Spleen (tissue), 11 donors: Measurements from ENCODE around the gene CD8A. TPM values are rescaled to one million over a fixed set of nuclear protein-coding genes. Genes with fewer than 3 reads are reported as not detected.
"Not testable (repeated sequence)": the region's sequence is repeated elsewhere in the genome, so short reads cannot be mapped to it uniquely, and the experiment has no call there.

Experiments used
- DNase-seq: peaks from one replicate; pipeline ENCODE4 v3.0.0-alpha.2; 2020
- H3K27ac ChIP-seq, 8 donors: fragments of 200-600 bp; sonication (generic) in 7 of 8; 1 replicate in 4 of 8; 2 replicates in 4 of 8; pipeline versions ENCODE4 v1.5.0 to v1.8.0; 2016 to 2021; ENCODE audit warnings: inconsistent platforms in 4 of 8, mild to moderate bottlenecking in 4 of 8, moderate library complexity in 1 of 8
- H3K27me3 ChIP-seq, 7 donors: fragments of 200-600 bp; sonication (generic) in 6 of 7; replicated peaks in 1 of 7; 1 replicate in 4 of 7; 2 replicates in 3 of 7; pipeline versions ENCODE4 v1.5.0 to v1.8.0; 2016 to 2021; ENCODE audit warnings: inconsistent platforms in 3 of 7, mild to moderate bottlenecking in 1 of 7
- H3K36me3 ChIP-seq, 6 donors: fragments of 200-600 bp; sonication (generic) in 5 of 6; 1 replicate in 4 of 6; 2 replicates in 2 of 6; pipeline versions ENCODE4 v1.5.0 to v1.8.0; 2016 to 2021; ENCODE audit warnings: inconsistent platforms in 2 of 6
- H3K4me1 ChIP-seq, 6 donors: fragments of 200-600 bp; sonication (generic) in 5 of 6; 1 replicate in 3 of 6; 2 replicates in 3 of 6; pipeline versions ENCODE4 v1.5.0 to v1.8.0; 2016 to 2021; ENCODE audit warnings: inconsistent platforms in 3 of 6
- H3K4me3 ChIP-seq, 8 donors: fragments of 200-600 bp; sonication (generic) in 7 of 8; 1 replicate in 4 of 8; 2 replicates in 4 of 8; pipeline versions ENCODE4 v1.5.0 to v1.8.0; 2016 to 2021; ENCODE audit warnings: inconsistent platforms in 4 of 8, mild to moderate bottlenecking in 4 of 8, moderate library complexity in 2 of 8
- H3K9me3 ChIP-seq, 8 donors: fragments of 200-600 bp; sonication (generic) in 7 of 8; 1 replicate in 4 of 8; 2 replicates in 4 of 8; pipeline versions ENCODE4 v1.5.0 to v1.8.0; 2016 to 2021; ENCODE audit warnings: inconsistent platforms in 4 of 8
- WGBS, 5 donors: extraction: QIAGEN DNeasy Blood & Tissue Kit in 3 of 5; methylation state at CpG; one replicate each; pipeline versions ENCODE4 v1.1.5 to v1.1.7; 2013 to 2018; 5-methylcytosine and 5-hydroxymethylcytosine counted together
- intact Hi-C: fragments of 100-400 bp; cut with DNase I; formaldehyde crosslinking; loops from one replicate; pipeline ENCODE4 v1.15.0; 2023; ENCODE audit warnings: low total_unique reads
- polyA plus RNA-seq, 3 donors: library from polyadenylated mRNA; stranded (reverse); fragments of 200-250 nt; gene quantifications; one replicate each; pipeline ENCODE4 v1.2.1, GENCODE V29; 2013
- total RNA-seq, 7 donors: library from RNA; depleted of rRNA in 3 of 7; stranded (reverse); fragments of >200 nt in 3 of 7; fragmentation: NEBNext Ultra II Directional in 4 of 7; extraction: Animal tissue kit (Norgen Biotek cat#: 25700) in 4 of 7; gene quantifications; one replicate each; pipeline versions ENCODE4 v1.1.0 to v1.2.1, GENCODE V29; 2016 to 2021
- donor health status: healthy with polysubstance abuse.
- donor health status: DM: no; HTN: no; CAD: no; lungs with moderate emphysema.
- donor health status: DM: no; HTN: no; CAD: no.
- donor health status: Bipolar disorder and iron deficiency.
- donor health status: healthy.
- donor health status: DM: no; HTN: no; CAD: no.
- donor health status: DM: yes; HTN: yes; CAD: no.

The CD8A gene
- total and polyA plus RNA-seq, 10 donors: 14.2 to 182 (median 95.8) TPM

GRCh38 chr2:86739485-86739884 lies 51.2 kb downstream of the CD8A start:
- H3K27ac ChIP-seq, H3K4me3 ChIP-seq, intact Hi-C loops, DNase-seq, H3K4me1 ChIP-seq, H3K27me3 ChIP-seq, H3K9me3 ChIP-seq: not testable (repeated sequence)
- peaks cover 0 to 17% (median 8%) of the 10 kb centered on the region in 6 donors for H3K36me3 ChIP-seq

- H3K27ac ChIP-seq, H3K27me3 ChIP-seq, intact Hi-C loops, H3K36me3 ChIP-seq, DNase-seq, H3K4me3 ChIP-seq, H3K9me3 ChIP-seq, H3K4me1 ChIP-seq: not testable (repeated sequence)
- no CpG with 5 or more reads among the region's 1 CpG for WGBS, 5 donors
Observed at GRCh38 chr2:86734896-86735295, 55.8 kb downstream of the CD8A start.

Other genes starting within 250 kb of the CD8A start
- 100 to 1,000 TPM in 3 of 7 donors, 10 to 100 TPM in 4; 68.2 to 125 (median 90.1) TPM for gene CHMP3, start 227.5 kb downstream of the CD8A start, total RNA-seq
- 10 to 100 TPM; 33.6 to 54.0 (median 51.0) TPM for gene CHMP3, start 227.5 kb downstream of the CD8A start, polyA plus RNA-seq
- gene RNF103, start 167.0 kb downstream of the CD8A start, total RNA-seq: 10 to 100 TPM; 18.3 to 34.7 (median 28.3) TPM
- 1 to 10 TPM; 9.1 to 9.4 (median 9.3) TPM for gene RNF103, start 167.0 kb downstream of the CD8A start, polyA plus RNA-seq
- gene RMND5A, start 70.6 kb downstream of the CD8A start, total RNA-seq: 10 to 100 TPM; 25.4 to 56.5 (median 37.5) TPM
- gene RMND5A, start 70.6 kb downstream of the CD8A start, polyA plus RNA-seq: 10 to 100 TPM in 1 of 3 donors, 1 to 10 TPM in 2; 6.0 to 11.6 (median 9.8) TPM
- 10 to 100 TPM in 6 of 7 donors, 1 to 10 TPM in 1; 9.3 to 24.3 (median 17.6) TPM for gene CD8B, start 71.0 kb upstream of the CD8A start, total RNA-seq
- 1 to 10 TPM; 5.0 to 9.8 (median 6.5) TPM for gene CD8B, start 71.0 kb upstream of the CD8A start, polyA plus RNA-seq
- gene RGPD1, start 151.2 kb upstream of the CD8A start, total RNA-seq: 10 to 100 TPM in 1 of 7 donors, 1 to 10 TPM in 6; 2.3 to 10.3 (median 2.7) TPM
- 1 to 10 TPM in 2 of 3 donors, under 1 TPM in 1; 0.48 to 6.2 (median 2.7) TPM for gene RGPD1, start 151.2 kb upstream of the CD8A start, polyA plus RNA-seq
- gene PLGLB1, start 230.9 kb upstream of the CD8A start, total RNA-seq: 10 to 100 TPM in 1 of 7 donors, 1 to 10 TPM in 6; 4.7 to 11.1 (median 6.2) TPM
- 1 to 10 TPM; 7.0 to 8.0 (median 7.6) TPM for gene PLGLB1, start 230.9 kb upstream of the CD8A start, polyA plus RNA-seq